Measurements from ENCODE around the gene PPIF.

- no peak for TF ChIP-seq ARNTL (CRISPR knock-in tag; IDR thresholded peaks at IDR 0.05; ENCODE audit: borderline replicate concordance, low read depth)
- no peak for TF ChIP-seq RARB (CRISPR knock-in tag; IDR thresholded peaks at IDR 0.05)
- no peak for TF ChIP-seq ZFP30 (CRISPR knock-in tag; IDR thresholded peaks at IDR 0.05)
These were observed 14.6 kb downstream of the PPIF start for GRCh38 chr10:79361726-79362397.
